Smooth muscle cell (in vitro differentiated cells): Measurements from ENCODE around the gene FBXO9. TPM values are rescaled to one million over a fixed set of nuclear protein-coding genes. Genes with fewer than 3 reads are reported as not detected.

Source experiments
- DNase-seq: peaks from one replicate; lab custom pipeline; 2025; ENCODE audit not compliant: unreplicated experiment; lab: John Stamatoyannopoulos, UW
- H2AFZ ChIP-seq: fragments of 200-600 bp; sonication (generic); 2 replicates; pipeline ENCODE4 v1.6.0; 2016; ENCODE audit warnings: antibody characterized with exemption, low read depth, mild to moderate bottlenecking
- H3F3A ChIP-seq: fragments of 200-600 bp; sonication (generic); 2 replicates; pipeline ENCODE4 v1.6.0; 2017; ENCODE audit warnings: antibody characterized with exemption, low read depth
- H3K27ac ChIP-seq: fragments of 200-600 bp; sonication (generic); 2 replicates; pipeline ENCODE4 v1.5.1; 2016; ENCODE audit warnings: low read depth, mild to moderate bottlenecking
- H3K27me3 ChIP-seq: fragments of 200-600 bp; sonication (generic); 2 replicates; pipeline ENCODE4 v1.6.1; 2016; ENCODE audit warnings: low read depth, mild to moderate bottlenecking
- H3K36me3 ChIP-seq: fragments of 200-600 bp; sonication (generic); 2 replicates; pipeline ENCODE4 v1.5.1; 2016; ENCODE audit warnings: low read depth
- H3K4me1 ChIP-seq: fragments of 200-600 bp; sonication (generic); 2 replicates; pipeline ENCODE4 v1.5.1; 2016; ENCODE audit warnings: low read depth
- H3K4me2 ChIP-seq: fragments of 200-600 bp; sonication (generic); 2 replicates; pipeline ENCODE4 v1.6.0; 2016; ENCODE audit warnings: mild to moderate bottlenecking
- H3K4me3 ChIP-seq: fragments of 200-600 bp; sonication (generic); 2 replicates; pipeline ENCODE4 v1.5.1; 2016; ENCODE audit warnings: mild to moderate bottlenecking
- H3K79me2 ChIP-seq: fragments of 200-600 bp; sonication (generic); 2 replicates; pipeline ENCODE4 v1.6.0; 2016; ENCODE audit warnings: low read depth, mild to moderate bottlenecking
- H3K9ac ChIP-seq: fragments of 200-600 bp; sonication (generic); 2 replicates; pipeline ENCODE4 v1.6.0; 2016; ENCODE audit warnings: low read depth
- H3K9me3 ChIP-seq: fragments of 200-600 bp; sonication (generic); replicated peaks from 2 replicates; pipeline ENCODE4 v1.5.1; 2016; ENCODE audit warnings: low read depth
- H4K20me1 ChIP-seq: fragments of 200-600 bp; sonication (generic); 2 replicates; pipeline ENCODE4 v1.6.0; 2016; ENCODE audit warnings: low read depth
- WGBS: methylation state at CpG from one replicate; pipeline ENCODE4 v1.1.7; 2016; ENCODE audit warnings: low lambda C conversion rate; 5-methylcytosine and 5-hydroxymethylcytosine counted together
- polyA plus RNA-seq: library from polyadenylated mRNA; unstranded; fragments of >200 nt; fragmentation: Nextera tagmentation; extraction: Ambion mirVana; gene quantifications from 2 replicates; pipeline ENCODE4 v1.2.1, GENCODE V29; 2016
- total RNA-seq: library from RNA; depleted of rRNA; stranded (reverse); fragments of >200 nt; gene quantifications from 2 replicates; pipeline ENCODE4 v1.2.3, GENCODE V29; 2014
- TF ChIP-seq, protein P1 (sequence below): fragments of 200-600 bp; sonication (generic); IDR thresholded peaks from 2 replicates; pipeline ENCODE4 v1.5.1; 2017; ENCODE audit warnings: borderline replicate concordance, mild to moderate bottlenecking, antibody characterized with exemption; ENCODE audit not compliant: insufficient read depth, poor library complexity, severe bottlenecking

Gene FBXO9
- total and polyA plus RNA-seq, 2 experiments from 2014 or later: 25.5 to 55.1 TPM

GRCh38 chr6:53112871-53113270, 47.7 kb downstream of the FBXO9 start:
- Histone ChIP-seq H2AFZ (no peak overlapping the region), H3K4me1 (no peaks in the 10 kb centered on the region), H3K27me3 (no peaks in the 10 kb centered on the region), H3K27ac (no peak overlapping the region), H3K9me3 (no peaks in the 10 kb centered on the region), H3K4me3 (no peak overlapping the region), H3F3A (no peaks in the 10 kb centered on the region), H4K20me1 (no peaks in the 10 kb centered on the region), H3K9ac (no peak overlapping the region), H3K79me2 (no peaks in the 10 kb centered on the region), H3K4me2 (no peak overlapping the region), H3K36me3 (no peaks in the 10 kb centered on the region)
- DNase-seq: no peak
- TF ChIP-seq, protein P1, sequence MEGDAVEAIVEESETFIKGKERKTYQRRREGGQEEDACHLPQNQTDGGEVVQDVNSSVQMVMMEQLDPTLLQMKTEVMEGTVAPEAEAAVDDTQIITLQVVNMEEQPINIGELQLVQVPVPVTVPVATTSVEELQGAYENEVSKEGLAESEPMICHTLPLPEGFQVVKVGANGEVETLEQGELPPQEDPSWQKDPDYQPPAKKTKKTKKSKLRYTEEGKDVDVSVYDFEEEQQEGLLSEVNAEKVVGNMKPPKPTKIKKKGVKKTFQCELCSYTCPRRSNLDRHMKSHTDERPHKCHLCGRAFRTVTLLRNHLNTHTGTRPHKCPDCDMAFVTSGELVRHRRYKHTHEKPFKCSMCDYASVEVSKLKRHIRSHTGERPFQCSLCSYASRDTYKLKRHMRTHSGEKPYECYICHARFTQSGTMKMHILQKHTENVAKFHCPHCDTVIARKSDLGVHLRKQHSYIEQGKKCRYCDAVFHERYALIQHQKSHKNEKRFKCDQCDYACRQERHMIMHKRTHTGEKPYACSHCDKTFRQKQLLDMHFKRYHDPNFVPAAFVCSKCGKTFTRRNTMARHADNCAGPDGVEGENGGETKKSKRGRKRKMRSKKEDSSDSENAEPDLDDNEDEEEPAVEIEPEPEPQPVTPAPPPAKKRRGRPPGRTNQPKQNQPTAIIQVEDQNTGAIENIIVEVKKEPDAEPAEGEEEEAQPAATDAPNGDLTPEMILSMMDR: no peak
- whole genome bisulfite sequencing: 15% methylated on average over 1 of the region's 1 CpG

GRCh38 chr6:53113742-53114141, 48.5 kb downstream of the FBXO9 start:
- TF ChIP-seq, protein P1: no peak
- H3K4me2 ChIP-seq: no peak overlapping the region
- H3F3A ChIP-seq: no peaks in the 10 kb centered on the region
- H3K36me3 ChIP-seq: no peaks in the 10 kb centered on the region
- no peaks in the 10 kb centered on the region for H3K27me3 ChIP-seq
- no peak overlapping the region for H3K27ac ChIP-seq
- H3K4me3 ChIP-seq: no peak overlapping the region
- no peaks in the 10 kb centered on the region for H3K4me1 ChIP-seq
- H3K79me2 ChIP-seq: no peaks in the 10 kb centered on the region
- DNase-seq: no peak
- no peaks in the 10 kb centered on the region for H4K20me1 ChIP-seq
- H3K9ac ChIP-seq: no peak overlapping the region
- WGBS: 38% methylated on average over 4 of the region's 4 CpGs
- no peak overlapping the region for H2AFZ ChIP-seq
- H3K9me3 ChIP-seq: no peaks in the 10 kb centered on the region

DNA sequence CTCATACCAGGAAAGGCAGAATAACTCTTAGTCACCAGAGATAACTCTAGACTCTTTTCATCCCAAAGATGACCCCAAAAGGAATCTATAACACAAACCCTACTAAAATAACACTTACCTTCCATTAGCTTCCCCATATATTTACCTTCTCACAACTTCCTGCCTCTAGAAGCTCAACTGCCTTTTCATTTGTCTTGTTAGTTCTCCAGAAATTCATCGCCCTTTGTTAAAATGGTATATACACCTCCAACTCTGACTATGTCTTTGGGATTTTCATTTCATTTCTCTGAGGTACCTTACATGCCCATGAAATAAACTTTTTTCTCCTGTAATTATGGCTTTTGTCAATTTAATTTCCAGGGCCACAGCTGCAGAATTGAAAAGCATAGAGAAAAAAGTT, 49.9 kb downstream of the FBXO9 start:
- no peaks in the 10 kb centered on the region for H4K20me1 ChIP-seq
- no peaks in the 10 kb centered on the region for H3K36me3 ChIP-seq
- TF ChIP-seq, protein P1: no peak
- no peaks in the 10 kb centered on the region for H3F3A ChIP-seq
- H3K9me3 ChIP-seq: no peaks in the 10 kb centered on the region
- no peaks in the 10 kb centered on the region for H3K79me2 ChIP-seq
- H3K9ac ChIP-seq: no peak overlapping the region
- H2AFZ ChIP-seq: no peak overlapping the region
- DNase-seq: no peak
- no peak overlapping the region for H3K4me3 ChIP-seq
- no peak overlapping the region for H3K27ac ChIP-seq
- 97% methylated on average over 1 of the region's 1 CpG for WGBS
- H3K4me2 ChIP-seq: no peak overlapping the region
- H3K27me3 ChIP-seq: no peaks in the 10 kb centered on the region
- peaks cover 11% of the 10 kb centered on the region for H3K4me1 ChIP-seq

GRCh38 chr6:53115741-53116140, 50.5 kb downstream of the FBXO9 start:
- TF ChIP-seq, protein P1: no peak
- no peak for DNase-seq
- Histone ChIP-seq H4K20me1 (no peaks in the 10 kb centered on the region), H2AFZ (no peak overlapping the region), H3K9ac (no peak overlapping the region), H3K4me3 (no peak overlapping the region), H3K4me2 (no peak overlapping the region), H3K79me2 (no peaks in the 10 kb centered on the region), H3K36me3 (no peaks in the 10 kb centered on the region), H3K4me1 (peaks cover 15% of the 10 kb centered on the region), H3F3A (no peaks in the 10 kb centered on the region), H3K27ac (no peak overlapping the region), H3K9me3 (no peaks in the 10 kb centered on the region), H3K27me3 (no peaks in the 10 kb centered on the region)
- 48% methylated on average over 2 of the region's 2 CpGs for WGBS
